ENCODE measurements around the gene IDNK.

DNA sequence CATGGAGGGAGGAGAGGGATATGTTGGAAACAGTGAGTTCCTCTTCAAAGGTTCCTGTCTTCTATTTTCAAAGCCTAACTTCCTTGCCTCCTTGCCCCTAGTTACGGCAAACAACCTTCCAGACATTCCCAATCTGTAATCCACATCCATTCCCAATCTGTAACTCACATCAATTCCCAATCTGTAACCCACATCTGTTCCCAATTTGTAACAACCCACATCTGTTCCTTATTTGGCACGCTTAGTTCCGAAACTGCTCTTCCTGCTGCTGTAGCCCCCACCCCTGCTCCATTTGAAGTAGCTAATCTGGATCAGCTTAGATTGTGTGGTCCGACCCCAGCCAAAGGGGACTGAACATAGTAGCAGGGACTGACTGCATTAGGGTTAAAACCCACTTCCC, 23.9 kb upstream of the IDNK start:
- TF ChIP-seq, protein P1, sequence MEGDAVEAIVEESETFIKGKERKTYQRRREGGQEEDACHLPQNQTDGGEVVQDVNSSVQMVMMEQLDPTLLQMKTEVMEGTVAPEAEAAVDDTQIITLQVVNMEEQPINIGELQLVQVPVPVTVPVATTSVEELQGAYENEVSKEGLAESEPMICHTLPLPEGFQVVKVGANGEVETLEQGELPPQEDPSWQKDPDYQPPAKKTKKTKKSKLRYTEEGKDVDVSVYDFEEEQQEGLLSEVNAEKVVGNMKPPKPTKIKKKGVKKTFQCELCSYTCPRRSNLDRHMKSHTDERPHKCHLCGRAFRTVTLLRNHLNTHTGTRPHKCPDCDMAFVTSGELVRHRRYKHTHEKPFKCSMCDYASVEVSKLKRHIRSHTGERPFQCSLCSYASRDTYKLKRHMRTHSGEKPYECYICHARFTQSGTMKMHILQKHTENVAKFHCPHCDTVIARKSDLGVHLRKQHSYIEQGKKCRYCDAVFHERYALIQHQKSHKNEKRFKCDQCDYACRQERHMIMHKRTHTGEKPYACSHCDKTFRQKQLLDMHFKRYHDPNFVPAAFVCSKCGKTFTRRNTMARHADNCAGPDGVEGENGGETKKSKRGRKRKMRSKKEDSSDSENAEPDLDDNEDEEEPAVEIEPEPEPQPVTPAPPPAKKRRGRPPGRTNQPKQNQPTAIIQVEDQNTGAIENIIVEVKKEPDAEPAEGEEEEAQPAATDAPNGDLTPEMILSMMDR (IDR thresholded peaks at IDR 0.05; ENCODE audit: insufficient read depth, low read length), result no peak
- TF ChIP-seq, protein P2, sequence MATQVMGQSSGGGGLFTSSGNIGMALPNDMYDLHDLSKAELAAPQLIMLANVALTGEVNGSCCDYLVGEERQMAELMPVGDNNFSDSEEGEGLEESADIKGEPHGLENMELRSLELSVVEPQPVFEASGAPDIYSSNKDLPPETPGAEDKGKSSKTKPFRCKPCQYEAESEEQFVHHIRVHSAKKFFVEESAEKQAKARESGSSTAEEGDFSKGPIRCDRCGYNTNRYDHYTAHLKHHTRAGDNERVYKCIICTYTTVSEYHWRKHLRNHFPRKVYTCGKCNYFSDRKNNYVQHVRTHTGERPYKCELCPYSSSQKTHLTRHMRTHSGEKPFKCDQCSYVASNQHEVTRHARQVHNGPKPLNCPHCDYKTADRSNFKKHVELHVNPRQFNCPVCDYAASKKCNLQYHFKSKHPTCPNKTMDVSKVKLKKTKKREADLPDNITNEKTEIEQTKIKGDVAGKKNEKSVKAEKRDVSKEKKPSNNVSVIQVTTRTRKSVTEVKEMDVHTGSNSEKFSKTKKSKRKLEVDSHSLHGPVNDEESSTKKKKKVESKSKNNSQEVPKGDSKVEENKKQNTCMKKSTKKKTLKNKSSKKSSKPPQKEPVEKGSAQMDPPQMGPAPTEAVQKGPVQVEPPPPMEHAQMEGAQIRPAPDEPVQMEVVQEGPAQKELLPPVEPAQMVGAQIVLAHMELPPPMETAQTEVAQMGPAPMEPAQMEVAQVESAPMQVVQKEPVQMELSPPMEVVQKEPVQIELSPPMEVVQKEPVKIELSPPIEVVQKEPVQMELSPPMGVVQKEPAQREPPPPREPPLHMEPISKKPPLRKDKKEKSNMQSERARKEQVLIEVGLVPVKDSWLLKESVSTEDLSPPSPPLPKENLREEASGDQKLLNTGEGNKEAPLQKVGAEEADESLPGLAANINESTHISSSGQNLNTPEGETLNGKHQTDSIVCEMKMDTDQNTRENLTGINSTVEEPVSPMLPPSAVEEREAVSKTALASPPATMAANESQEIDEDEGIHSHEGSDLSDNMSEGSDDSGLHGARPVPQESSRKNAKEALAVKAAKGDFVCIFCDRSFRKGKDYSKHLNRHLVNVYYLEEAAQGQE (IDR thresholded peaks at IDR 0.05; ENCODE audit: insufficient replicate concordance, low read depth), result no peak

All from HL-60 (cell line).